HG03439 (cell line): ENCODE results near the gene PDZD2.
"Not testable (repeated sequence)": the region's sequence is repeated elsewhere in the genome, so short reads cannot be mapped to it uniquely, and the experiment has no call there.

ENCODE experiments used
- ATAC-seq: cut with Tn5 transposase; IDR thresholded peaks from one replicate; pipeline ENCODE4 v1.9.1; 2021; ENCODE audit warnings: mild to moderate bottlenecking, moderate library complexity; ENCODE audit not compliant: unreplicated experiment

Gene PDZD2

GRCh38 chr5:31731016-31731415 lies 92.1 kb downstream of the PDZD2 start:
- no peak for ATAC-seq

- ATAC-seq: no peak
Observed at GRCh38 chr5:31731710-31732301, 92.9 kb downstream of the PDZD2 start.

GRCh38 chr5:31732821-31733220 lies 93.9 kb downstream of the PDZD2 start:
- ATAC-seq: not testable (repeated sequence)

GRCh38 chr5:31733371-31733770 lies 94.4 kb downstream of the PDZD2 start:
- no peak for ATAC-seq

GRCh38 chr5:31736127-31736526 lies 97.2 kb downstream of the PDZD2 start:
- ATAC-seq: no peak

- ATAC-seq: no peak
Observed at GRCh38 chr5:31738199-31738598, 99.3 kb downstream of the PDZD2 start.

GRCh38 chr5:31741496-31741895 lies 102.6 kb downstream of the PDZD2 start:
- no peak for ATAC-seq

- no peak for ATAC-seq
Observed at GRCh38 chr5:31743678-31744077, 104.7 kb downstream of the PDZD2 start.

- ATAC-seq: no peak
Observed at GRCh38 chr5:31748458-31749172, 109.7 kb downstream of the PDZD2 start.

GRCh38 chr5:31750215-31750614 lies 111.3 kb downstream of the PDZD2 start:
- ATAC-seq: no peak

GRCh38 chr5:31751610-31752009 lies 112.7 kb downstream of the PDZD2 start:
- no peak for ATAC-seq

GRCh38 chr5:31753700-31754357 lies 114.9 kb downstream of the PDZD2 start:
- no peak for ATAC-seq

GRCh38 chr5:31754358-31754704 lies 115.4 kb downstream of the PDZD2 start:
- ATAC-seq: no peak

GRCh38 chr5:31754741-31755675 lies 116.1 kb downstream of the PDZD2 start:
- ATAC-seq: no peak

GRCh38 chr5:31755676-31756230 lies 116.8 kb downstream of the PDZD2 start:
- ATAC-seq: no peak

GRCh38 chr5:31757806-31758205 lies 118.9 kb downstream of the PDZD2 start:
- ATAC-seq: no peak

GRCh38 chr5:31758803-31759425 lies 120.0 kb downstream of the PDZD2 start:
- no peak for ATAC-seq

- ATAC-seq: no peak
Observed at GRCh38 chr5:31759925-31760324, 121.0 kb downstream of the PDZD2 start.

- no peak for ATAC-seq
Observed at GRCh38 chr5:31761877-31762276, 122.9 kb downstream of the PDZD2 start.

GRCh38 chr5:31763424-31763823 lies 124.5 kb downstream of the PDZD2 start:
- ATAC-seq: no peak
